NOMO-1 (cell line): ENCODE results near the gene TCF12.
"Not testable (repeated sequence)": the region's sequence is repeated elsewhere in the genome, so short reads cannot be mapped to it uniquely, and the experiment has no call there.

Experiments
- DNase-seq, 2 experiments: peaks; one replicate each; lab custom pipeline; 2025; ENCODE audit not compliant: unreplicated experiment in 2 of 2; lab: John Stamatoyannopoulos, UW

TCF12 gene

DNA sequence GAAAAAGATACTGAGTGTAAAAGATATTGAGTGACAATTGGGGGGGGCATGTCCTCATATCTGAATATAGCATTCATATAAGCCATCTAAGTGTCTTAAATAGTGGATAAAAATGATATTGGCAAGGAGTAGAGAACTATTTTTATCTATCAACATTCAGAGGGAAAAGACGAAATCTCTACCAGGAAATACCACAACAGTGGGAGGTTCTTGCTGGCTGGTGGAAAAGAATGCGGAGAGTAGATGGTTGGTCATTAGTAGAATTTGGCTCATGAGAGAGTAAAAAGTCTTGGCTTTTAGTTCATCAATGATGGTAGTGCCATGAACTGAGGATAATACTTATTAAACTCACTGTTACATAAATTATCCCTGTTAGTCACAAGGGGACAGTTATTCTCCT is 4.8 kb upstream of the TCF12 start:
- DNase-seq: no peak

DNA sequence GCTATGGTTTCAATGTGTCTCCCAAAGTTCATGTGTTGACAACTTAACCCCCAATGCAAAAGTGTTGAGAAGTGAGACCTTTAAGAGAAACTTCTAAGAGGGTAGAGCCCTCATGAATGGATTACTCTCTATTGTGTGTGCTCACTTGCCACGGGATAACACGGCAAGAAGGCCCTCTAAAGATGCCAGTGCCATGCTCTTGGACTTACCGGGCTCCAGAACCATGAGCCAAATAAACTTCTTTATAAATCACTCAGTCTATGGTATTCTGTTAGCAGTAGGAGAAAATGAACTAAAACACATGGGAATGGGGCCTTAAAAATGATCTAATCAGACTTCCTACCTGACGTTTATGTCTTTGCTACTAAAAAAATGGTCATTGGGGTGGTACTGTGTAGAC is 2.6 kb upstream of the TCF12 start:
- DNase-seq: no peak

DNA sequence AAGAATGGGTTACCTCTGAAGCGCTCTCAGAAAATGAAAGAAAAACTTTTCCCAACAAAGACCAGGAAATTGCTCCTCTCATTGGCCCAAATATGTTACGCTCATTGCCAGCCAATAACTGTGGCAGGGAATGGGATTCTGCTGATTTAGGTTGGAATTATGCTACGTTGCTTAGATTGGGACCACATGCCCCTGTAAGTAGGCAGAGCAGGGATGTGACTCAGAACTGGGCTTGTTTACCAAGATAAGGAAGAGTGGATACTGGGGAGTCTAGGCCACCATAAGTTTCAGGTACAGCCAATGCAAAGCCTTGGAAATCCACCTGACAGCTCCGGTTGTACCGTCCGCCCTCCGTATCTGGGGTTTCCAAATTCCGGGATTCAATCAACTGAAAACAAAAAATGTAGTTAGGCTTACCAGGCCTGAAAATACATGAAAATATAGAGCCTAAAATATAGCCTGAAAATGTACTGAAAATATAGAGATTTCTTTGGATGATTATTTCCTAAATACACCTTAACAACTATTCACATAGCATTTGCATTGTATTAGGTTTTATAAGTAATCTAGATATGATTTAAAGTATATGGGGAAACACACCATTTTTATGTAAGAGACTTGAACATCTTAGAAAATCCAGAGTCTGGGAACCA is 1.5 kb upstream of the TCF12 start:
- no peak for DNase-seq

DNA sequence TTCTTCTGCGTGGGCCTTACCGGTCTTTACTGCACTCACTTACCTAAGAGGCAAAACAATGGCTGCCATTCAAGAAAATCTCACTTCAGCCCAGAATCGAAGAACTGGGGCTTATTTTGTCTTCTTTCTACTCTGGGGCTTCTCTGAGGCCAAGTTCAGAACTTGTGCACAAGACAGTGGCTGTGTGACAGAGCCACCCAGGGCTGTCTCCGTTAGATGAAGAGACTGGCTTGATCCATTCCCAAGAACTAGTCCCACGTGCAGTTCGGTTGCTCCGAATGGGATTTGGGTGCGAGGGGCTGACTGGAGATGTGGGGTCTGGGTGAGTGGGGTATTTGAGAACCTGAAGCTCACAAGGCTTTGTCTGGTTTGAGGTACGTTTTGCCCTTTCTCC is 795 bp upstream of the TCF12 start:
- DNase-seq: peak in 1 of 2 experiments; percentile 30

- peak; percentile 15 to 27 for DNase-seq
Measured at GRCh38 chr15:56919031-56919608, 676 bp downstream of the TCF12 start.

DNA sequence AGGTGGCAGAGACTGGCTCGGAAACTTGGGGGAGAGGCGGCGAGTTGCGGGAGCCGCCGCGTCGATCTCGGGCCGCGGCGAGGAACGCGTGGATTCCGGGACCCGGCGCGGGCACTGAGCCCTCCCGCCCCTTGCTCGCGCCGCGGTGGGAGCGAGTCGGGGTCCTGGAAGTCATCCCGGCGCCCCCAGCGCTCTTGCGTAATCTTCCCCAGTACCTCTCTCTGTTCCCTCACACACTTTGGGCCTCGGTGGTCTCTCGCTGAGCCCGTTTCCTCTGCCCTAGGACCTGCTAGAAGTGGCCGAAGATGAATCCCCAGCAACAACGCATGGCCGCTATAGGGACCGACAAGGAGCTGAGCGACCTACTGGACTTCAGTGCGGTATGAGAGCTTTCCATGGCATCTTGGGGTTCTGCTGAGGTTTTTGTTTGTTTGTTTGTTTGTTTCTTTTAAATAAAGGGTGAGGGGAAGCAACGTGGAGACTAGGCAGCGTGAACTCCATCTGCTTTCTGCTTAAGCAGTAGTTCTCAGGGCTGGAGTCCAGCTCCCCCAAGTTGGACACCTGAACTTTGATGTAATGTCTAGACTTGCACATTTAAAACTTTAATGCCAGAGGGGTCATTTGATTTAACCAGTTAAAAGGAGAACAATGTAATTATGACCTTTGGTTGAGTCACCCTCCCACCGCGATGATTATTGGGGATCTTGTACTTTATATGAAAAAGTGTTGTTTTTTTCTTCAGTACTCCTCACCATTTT is 1.3 kb downstream of the TCF12 start:
- DNase-seq: peak in 1 of 2 experiments; percentile 19

DNA sequence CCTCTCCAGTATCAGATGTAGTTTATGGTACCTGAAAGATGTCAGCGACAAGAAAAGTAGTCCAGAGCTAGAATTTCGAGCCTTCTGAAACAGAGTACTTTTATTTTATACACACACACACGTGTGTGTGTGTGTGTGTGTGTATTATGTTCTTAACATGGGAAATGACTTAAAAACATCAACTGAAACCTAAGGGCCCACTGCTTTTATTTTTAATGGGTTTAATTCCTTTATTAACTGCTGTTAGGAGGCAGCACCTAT is 1.9 kb downstream of the TCF12 start:
- DNase-seq: no peak

GRCh38 chr15:56923174-56923591 is 4.7 kb downstream of the TCF12 start:
- DNase-seq: no peak

DNA sequence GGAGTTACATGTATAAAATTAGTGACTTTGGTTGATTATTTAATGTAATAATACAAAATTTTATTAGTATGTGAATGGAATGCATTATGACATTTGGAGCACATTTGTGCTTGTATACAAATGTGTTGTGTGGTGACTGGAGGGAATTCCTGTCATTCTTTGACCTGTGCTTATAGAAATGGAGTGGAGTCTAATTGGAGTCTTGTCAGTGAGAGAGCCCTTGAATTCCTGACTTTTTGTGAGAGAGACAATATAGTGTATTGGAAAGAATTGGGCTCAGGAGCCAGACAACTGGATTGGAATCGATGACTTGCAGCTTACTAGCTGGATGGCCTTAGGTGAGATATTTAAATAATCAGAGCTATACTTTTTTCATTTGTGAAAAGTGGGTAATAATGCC is 9.4 kb downstream of the TCF12 start:
- DNase-seq: no peak

DNA sequence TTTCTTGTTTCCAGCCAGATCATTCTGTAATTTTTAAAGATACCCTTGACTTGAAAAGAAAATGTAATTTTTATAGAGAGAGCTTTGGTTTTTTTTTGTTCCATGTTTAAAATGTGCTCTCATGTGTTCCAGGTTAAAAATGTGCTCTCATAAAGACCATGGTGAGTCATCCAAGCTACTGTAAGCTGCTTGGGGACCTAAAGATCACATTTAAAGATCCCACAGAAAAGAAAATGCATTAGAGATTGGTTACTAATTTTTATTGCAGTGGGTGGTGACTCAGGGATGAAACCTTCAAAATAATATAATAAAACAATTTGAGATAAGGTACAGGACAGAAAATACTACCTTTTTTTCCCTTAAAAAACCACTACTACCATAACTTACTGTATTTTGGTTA is 11.0 kb downstream of the TCF12 start:
- DNase-seq: no peak

DNA sequence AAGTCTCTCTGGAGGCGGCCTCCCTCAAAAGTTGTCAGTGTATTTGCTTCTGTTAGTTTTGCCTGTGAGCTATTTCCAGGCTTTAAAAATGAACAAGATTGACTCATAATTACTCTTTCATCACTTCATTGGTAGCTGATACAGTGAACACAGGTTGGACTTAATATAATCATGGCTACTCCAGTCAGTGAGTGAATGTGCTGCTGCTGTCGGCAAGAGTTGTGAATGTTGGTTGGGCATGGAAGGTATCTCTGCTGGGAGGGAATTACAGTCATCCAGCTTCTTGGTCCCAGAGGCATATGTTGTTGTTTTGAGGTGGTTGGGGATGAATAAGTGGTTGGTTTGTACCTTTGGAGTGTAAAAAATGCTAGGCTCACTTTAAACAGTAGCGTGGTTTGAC is 11.5 kb downstream of the TCF12 start:
- no peak for DNase-seq

- DNase-seq: no peak
Measured at GRCh38 chr15:56930669-56931313, 12.3 kb downstream of the TCF12 start.

DNA sequence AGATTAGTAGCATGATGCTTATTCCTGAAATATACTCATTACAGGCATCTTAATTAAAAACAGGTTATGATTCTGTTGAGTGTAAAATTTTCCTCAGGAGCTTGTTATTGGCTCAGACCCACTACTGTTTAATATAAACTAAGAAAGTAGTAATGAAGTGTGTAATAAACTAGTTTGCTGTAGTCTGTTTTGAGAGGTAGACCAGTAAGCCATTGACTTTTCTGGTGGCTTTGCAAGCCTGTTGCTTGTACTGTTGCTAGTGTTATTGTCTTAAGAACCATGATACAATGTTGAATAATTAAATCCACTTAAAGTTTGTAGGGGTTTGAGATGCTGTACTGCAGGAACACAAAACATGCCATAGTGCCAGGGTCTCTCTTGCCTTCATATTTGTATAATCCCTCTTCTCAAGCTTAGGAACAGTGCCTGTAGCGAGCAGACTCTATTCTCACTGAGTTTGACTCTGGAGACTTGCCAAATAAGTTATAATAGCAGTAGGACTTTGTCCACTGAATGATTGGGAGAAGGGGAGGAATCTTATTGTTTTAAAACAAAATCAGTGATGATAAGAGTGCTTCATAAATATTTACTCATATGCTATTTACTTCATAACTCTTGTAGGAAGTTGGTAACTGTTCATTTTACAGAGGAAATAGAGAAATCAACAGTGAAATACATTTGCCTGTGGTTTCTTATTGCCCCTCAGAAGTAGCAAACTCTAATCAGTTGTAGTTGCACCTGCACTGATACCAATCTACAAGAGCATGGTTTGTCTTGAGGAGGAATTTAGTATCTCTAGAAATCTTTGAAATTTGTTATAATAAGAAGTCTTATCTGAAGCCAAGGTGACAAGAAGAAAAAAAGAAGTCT is 13.4 kb downstream of the TCF12 start:
- no peak for DNase-seq

DNA sequence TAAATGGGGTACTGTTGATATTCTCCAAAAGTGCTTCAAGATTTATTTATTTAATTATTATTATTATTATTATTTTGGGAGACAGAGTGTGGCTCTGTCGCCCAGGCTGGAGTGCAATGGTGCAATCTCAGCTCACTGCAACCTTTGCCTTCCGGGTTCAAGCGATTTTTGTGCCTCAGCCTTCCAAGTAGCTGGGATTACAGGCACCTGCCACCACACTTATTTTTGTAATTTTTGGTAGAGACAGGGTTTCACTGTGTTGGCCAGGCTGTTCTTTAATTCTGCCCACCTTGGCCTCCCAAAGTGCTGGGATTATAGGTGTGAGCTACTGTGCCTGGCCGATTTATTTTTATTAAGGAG is 14.0 kb downstream of the TCF12 start:
- DNase-seq: not testable (repeated sequence)

- DNase-seq: no peak
Measured at GRCh38 chr15:56933410-56933809, 15.0 kb downstream of the TCF12 start.

- no peak for DNase-seq
Measured at GRCh38 chr15:56933811-56934210, 15.4 kb downstream of the TCF12 start.

DNA sequence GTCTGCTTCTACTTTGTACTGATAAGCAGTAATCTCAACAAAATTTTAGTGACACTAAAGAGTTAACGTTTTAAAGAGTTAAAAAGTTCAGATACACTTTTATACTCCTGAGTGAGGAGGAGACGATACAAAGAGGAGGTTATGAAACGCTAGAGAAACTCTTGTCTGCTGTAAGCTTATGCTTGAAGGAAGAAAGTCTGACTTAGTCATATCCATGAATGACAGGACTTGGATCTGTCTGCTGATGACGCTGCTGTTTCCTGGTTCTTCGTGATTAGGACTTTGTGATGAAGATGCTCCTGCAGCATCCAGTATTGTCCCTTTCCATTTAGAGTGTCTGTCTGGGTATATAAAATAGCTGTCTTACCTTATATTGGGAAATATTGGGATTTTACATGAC is 15.8 kb downstream of the TCF12 start:
- no peak for DNase-seq

GRCh38 chr15:56936929-56937328 is 18.5 kb downstream of the TCF12 start:
- no peak for DNase-seq

- DNase-seq: no peak
Measured at GRCh38 chr15:56939257-56939656, 20.8 kb downstream of the TCF12 start.

DNA sequence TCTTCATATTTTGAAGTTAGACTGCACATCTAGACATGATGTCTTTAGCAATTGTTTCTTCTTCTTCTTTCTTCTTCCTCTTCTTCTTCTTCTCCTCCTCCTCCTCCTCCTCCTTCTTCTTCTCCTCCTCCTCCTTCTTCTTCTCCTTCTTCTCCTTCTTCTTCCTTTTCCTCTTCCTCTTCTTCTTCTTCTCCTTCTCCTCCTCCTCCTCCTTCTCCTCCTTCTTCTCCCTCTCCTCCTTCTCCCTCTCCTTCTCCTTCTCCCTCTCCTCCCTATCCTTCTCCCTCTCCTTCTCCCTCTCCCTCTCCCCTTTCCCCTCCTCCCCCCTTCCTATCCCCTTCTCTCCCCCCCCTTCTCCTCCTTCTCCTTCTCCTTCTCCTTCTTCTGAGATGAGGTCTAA is 21.9 kb downstream of the TCF12 start:
- DNase-seq: no peak

DNA sequence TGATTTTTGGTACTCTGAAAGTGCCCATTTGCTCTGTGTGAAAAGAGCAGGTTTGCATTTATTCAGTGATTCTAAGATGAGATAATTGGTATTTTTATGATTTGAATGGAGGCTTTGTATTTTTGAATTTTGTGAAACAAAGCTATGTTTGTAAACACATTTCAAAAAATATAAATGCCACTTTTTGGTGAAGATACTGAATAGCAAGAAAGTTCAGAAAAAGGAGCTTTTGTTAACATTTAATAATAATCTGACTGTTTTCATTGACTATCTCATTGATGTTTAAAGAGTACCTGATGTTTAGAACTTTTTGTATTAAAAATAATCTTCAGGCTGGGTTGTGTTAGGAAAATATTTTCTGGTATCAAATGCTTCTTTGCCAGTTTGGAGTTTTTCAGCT is 23.7 kb downstream of the TCF12 start:
- DNase-seq: no peak
